Measurements from ENCODE around the gene DLX6.
"Not testable (repeated sequence)": the region's sequence is repeated elsewhere in the genome, so short reads cannot be mapped to it uniquely, and the experiment has no call there.

Gene DLX6

DNA sequence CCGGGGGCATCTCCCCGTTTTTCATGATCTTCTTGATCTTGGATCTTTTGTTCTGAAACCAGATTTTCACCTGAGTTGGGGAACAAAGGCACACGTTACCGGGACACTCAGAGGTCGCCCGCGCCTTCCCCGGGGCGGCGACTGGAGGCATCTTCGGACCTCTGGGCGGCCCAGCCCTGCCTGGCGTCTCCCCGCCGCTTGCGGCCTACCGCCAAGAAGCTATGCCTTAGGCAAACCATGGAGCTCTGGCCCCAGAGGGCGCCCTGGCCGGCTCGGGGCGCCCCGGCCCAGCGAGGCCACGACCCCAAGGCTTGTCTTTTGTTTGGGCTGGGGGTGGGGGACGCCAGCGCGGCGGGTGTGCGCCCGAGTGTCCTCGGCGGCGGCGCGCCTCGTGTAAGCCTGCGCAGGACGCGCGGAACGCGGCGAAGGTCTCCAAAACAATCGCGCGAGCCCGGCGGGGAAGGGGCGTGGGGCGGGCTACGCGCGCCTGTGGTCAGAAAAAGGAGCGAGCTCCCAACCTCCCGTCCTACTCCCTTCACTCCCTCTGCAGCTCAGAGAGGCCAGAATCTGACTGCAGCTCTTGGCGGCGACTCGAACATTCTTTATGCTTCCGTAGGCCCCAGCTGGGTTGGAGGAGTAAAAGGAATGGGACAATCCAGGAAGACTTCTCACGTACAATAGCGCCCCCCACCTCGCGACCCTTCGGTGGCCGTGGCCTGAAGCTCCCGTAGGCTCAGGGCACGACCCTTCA is 15.8 kb downstream of the DLX6 start:
- H3K9me3 ChIP-seq (ENCODE audit: control insufficient read depth in 1 of 2, low read length in 2 of 2), result no peaks in the 10 kb centered on the region
- peak overlapping the region in 1 of 2 donors; percentile 43 for H3K4me3 ChIP-seq (ENCODE audit: low read depth in 1 of 2, low read length in 2 of 2)
- H3K27ac ChIP-seq (ENCODE audit: low read length), result no peak overlapping the region
- no peaks in the 10 kb centered on the region for H3K36me3 ChIP-seq (ENCODE audit: control insufficient read depth in 1 of 2, insufficient read depth in 2 of 2, low read length in 2 of 2)
- H3K27me3 ChIP-seq (ENCODE audit: low read depth, low read length), result peaks cover 87% of the 10 kb centered on the region
- peaks cover 0 to 53% of the 10 kb centered on the region in 2 donors for H3K4me1 ChIP-seq (ENCODE audit: control insufficient read depth in 1 of 2, insufficient read depth in 2 of 2, low read length in 2 of 2)

DNA sequence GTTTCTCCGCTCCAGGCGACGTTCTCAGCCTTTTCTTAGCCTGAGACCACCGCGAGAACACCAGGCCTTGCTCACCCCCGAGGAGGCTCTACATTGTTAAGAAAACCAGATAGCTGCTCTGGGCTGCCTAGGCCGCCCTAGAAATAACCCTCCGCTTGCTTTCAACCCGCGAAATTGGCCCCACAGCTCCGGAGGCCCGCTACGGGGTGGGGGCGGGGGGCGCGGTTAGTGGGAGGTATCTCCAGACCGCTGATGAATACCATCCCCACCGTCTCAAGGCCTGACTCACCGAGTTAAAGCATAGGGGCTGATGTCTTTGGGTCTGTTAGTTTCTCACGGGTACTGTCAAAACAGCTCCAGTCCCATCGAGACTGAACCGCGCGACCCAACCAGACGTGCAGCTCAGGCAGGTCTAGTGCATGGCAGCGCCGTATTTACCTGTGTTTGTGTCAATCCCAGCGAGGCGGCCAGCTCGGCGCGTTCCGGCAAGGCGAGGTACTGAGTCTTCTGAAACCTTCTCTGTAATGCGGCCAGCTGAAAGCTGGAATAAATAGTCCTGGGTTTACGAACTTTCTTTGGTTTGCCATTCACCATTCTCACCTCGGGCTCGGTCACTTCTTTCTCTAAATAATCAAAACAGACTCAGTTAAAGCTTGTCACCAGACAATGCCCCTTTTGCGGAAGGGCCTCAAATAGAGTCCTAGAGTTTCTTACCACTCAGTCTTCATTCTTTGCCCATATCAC is 16.6 kb downstream of the DLX6 start:
- H3K4me1 ChIP-seq (ENCODE audit: control insufficient read depth in 1 of 2, insufficient read depth in 2 of 2, low read length in 2 of 2), result peaks cover 5 to 55% of the 10 kb centered on the region in 2 donors
- H3K27ac ChIP-seq (ENCODE audit: low read length), result no peak overlapping the region
- H3K4me3 ChIP-seq (ENCODE audit: low read depth in 1 of 2, low read length in 2 of 2), result peak overlapping the region in 1 of 2 donors; percentile 43
- H3K27me3 ChIP-seq (ENCODE audit: low read depth, low read length), result peaks cover 87% of the 10 kb centered on the region
- H3K9me3 ChIP-seq (ENCODE audit: control insufficient read depth in 1 of 2, low read length in 2 of 2), result no peaks in the 10 kb centered on the region
- H3K36me3 ChIP-seq (ENCODE audit: control insufficient read depth in 1 of 2, insufficient read depth in 2 of 2, low read length in 2 of 2), result no peaks in the 10 kb centered on the region

DNA sequence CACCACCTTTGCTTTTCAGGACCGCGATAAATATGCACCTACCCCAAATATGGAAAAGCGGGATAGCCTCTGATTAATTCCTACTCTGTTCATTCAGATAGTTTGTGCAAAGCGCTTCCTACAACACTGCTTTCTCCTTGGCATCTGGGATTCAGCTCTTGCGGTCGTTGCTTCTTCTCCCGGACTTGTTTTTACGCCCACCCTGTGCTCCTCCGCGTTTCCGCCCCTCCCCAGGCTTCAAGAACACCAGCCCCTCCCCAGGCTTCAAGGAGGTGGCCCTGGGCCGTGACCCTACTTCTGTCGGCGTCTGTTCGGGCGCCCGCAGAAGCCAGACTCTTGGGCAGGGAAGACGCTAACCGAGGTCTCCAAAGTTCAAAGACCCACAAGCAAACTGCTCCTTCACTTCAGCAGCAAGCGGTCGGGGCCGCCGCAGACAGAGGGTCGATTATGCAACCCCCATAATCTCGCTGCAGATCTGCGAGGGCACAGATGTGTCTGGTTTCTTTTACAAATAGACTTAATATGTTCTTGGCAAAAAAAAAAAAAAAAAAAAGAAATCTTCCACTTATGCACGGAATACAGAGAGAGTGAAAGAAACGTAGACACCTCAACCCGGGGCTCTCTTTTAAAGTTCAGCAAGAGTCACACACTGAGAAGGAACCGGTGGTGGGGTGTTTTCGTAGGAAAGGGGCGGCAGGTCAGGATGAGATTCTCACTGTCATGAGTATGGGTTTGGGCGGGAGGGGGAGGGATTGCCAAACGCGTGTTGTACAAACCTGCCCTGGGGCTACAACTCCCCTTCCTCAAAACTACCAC is 17.3 kb downstream of the DLX6 start:
- peaks cover 84% of the 10 kb centered on the region for H3K27me3 ChIP-seq (ENCODE audit: low read depth, low read length)
- H3K27ac ChIP-seq (ENCODE audit: low read length), result no peak overlapping the region
- peak overlapping the region in 1 of 2 donors; percentile 68 for H3K4me3 ChIP-seq (ENCODE audit: low read depth in 1 of 2, low read length in 2 of 2)
- no peaks in the 10 kb centered on the region for H3K9me3 ChIP-seq (ENCODE audit: control insufficient read depth in 1 of 2, low read length in 2 of 2)
- H3K4me1 ChIP-seq (ENCODE audit: control insufficient read depth in 1 of 2, insufficient read depth in 2 of 2, low read length in 2 of 2), result peaks cover 10 to 59% of the 10 kb centered on the region in 2 donors
- H3K36me3 ChIP-seq (ENCODE audit: control insufficient read depth in 1 of 2, insufficient read depth in 2 of 2, low read length in 2 of 2), result no peaks in the 10 kb centered on the region

GRCh38 chr7:97024209-97025129 is 19.1 kb downstream of the DLX6 start, which contains the start of gene DLX5:
Gene DLX5 (minus strand): TSS chr7:97024831. CDS start chr7:97024623, 208 bp downstream.
- Histone ChIP-seq H3K9me3 (ENCODE audit: control insufficient read depth in 1 of 2, low read length in 2 of 2) (no peaks in the 10 kb centered on the region), H3K4me1 (ENCODE audit: control insufficient read depth in 1 of 2, insufficient read depth in 2 of 2, low read length in 2 of 2) (peaks cover 10 to 53% of the 10 kb centered on the region in 2 donors), H3K4me3 (ENCODE audit: low read depth in 1 of 2, low read length in 2 of 2) (peak within 1 kb of the TSS; percentile 28 to 68), H3K27ac (ENCODE audit: low read length) (no peak within 1 kb of the TSS), H3K36me3 (ENCODE audit: control insufficient read depth in 1 of 2, insufficient read depth in 2 of 2, low read length in 2 of 2) (no peaks in the 10 kb centered on the region), H3K27me3 (ENCODE audit: low read depth, low read length) (peaks cover 68% of the 10 kb centered on the region)

DNA sequence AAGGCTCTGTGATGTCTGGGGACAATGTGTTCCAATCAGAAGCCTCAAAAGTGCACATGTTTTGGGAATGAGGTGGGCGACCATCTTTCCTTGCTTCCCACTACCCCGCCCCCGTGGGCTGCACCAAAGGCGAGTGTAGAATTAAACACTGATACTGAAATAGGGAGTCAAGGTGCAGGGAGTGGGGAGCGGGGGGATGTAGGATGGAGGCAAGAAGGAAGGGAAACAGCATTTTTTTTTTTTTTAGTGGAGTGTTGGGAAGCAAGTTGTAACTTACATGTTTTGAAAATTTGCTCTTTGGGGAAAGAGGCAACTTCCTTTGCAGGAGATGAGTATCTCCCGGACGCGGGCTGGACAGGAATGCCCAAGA is 19.8 kb downstream of the DLX6 start:
- H3K36me3 ChIP-seq (ENCODE audit: control insufficient read depth in 1 of 2, insufficient read depth in 2 of 2, low read length in 2 of 2), result no peaks in the 10 kb centered on the region
- peaks cover 10 to 53% of the 10 kb centered on the region in 2 donors for H3K4me1 ChIP-seq (ENCODE audit: control insufficient read depth in 1 of 2, insufficient read depth in 2 of 2, low read length in 2 of 2)
- no peaks in the 10 kb centered on the region for H3K9me3 ChIP-seq (ENCODE audit: control insufficient read depth in 1 of 2, low read length in 2 of 2)
- H3K27ac ChIP-seq (ENCODE audit: low read length), result no peak overlapping the region
- peak overlapping the region in 1 of 2 donors; percentile 68 for H3K4me3 ChIP-seq (ENCODE audit: low read depth in 1 of 2, low read length in 2 of 2)
- H3K27me3 ChIP-seq (ENCODE audit: low read depth, low read length), result peaks cover 66% of the 10 kb centered on the region

- no peaks in the 10 kb centered on the region for H3K9me3 ChIP-seq (ENCODE audit: control insufficient read depth in 1 of 2, low read length in 2 of 2)
- H3K4me1 ChIP-seq (ENCODE audit: control insufficient read depth in 1 of 2, insufficient read depth in 2 of 2, low read length in 2 of 2), result peaks cover 10 to 44% of the 10 kb centered on the region in 2 donors
- no peaks in the 10 kb centered on the region for H3K36me3 ChIP-seq (ENCODE audit: control insufficient read depth in 1 of 2, insufficient read depth in 2 of 2, low read length in 2 of 2)
- H3K27me3 ChIP-seq (ENCODE audit: low read depth, low read length), result peaks cover 56% of the 10 kb centered on the region
- peak overlapping the region; percentile 66 to 73 for H3K4me3 ChIP-seq (ENCODE audit: low read depth in 1 of 2, low read length in 2 of 2)
- H3K27ac ChIP-seq (ENCODE audit: low read length), result no peak overlapping the region
Measured at GRCh38 chr7:97025983-97026714, 20.8 kb downstream of the DLX6 start.

- Histone ChIP-seq H3K4me1 (ENCODE audit: control insufficient read depth in 1 of 2, insufficient read depth in 2 of 2, low read length in 2 of 2) (peaks cover 10 to 37% of the 10 kb centered on the region in 2 donors), H3K4me3 (ENCODE audit: low read depth in 1 of 2, low read length in 2 of 2) (peak overlapping the region; percentile 66 to 73), H3K9me3 (ENCODE audit: control insufficient read depth in 1 of 2, low read length in 2 of 2) (no peaks in the 10 kb centered on the region), H3K36me3 (ENCODE audit: control insufficient read depth in 1 of 2, insufficient read depth in 2 of 2, low read length in 2 of 2) (no peaks in the 10 kb centered on the region), H3K27me3 (ENCODE audit: low read depth, low read length) (peaks cover 50% of the 10 kb centered on the region), H3K27ac (ENCODE audit: low read length) (no peak overlapping the region)
Measured at GRCh38 chr7:97026715-97027426, 21.5 kb downstream of the DLX6 start.

DNA sequence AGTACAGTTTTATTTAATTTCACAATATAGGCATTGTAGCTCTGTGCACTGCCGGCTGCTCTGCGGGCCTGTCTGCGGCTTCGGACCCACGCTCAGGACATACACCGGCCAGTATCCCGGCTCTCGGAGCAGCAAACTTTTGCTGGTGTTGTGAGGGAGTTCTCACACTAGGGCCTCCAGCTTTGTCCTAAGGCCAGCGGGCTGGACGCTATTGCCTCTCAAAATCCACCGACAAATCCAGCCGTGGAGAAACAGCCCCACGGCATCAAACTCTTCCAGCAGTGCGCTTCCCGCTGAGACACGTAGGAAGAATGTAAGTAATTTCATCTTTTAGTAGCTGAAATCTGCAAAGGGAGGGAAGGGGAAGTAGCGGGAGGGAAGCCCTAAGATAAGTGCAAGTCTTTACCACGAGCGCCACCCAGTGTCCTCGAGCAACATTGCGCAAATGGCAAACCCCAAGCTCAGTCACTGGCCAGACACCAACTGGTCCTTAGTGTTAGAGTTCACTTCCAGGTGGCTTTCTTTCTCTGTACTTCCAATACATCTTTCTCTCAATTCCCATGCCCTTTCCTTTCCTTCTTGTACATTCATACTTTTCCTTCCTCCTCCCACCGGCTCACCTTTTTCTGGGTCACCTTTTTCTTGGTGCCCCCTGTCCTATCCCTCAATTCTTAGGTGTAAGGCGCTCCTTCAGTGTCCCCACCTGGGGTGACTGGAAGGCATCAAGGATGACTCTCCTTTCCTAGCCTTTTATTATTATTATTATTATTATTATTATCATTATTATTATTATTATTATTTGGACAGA is 22.3 kb downstream of the DLX6 start:
- H3K27me3 ChIP-seq (ENCODE audit: low read depth, low read length), result peaks cover 48% of the 10 kb centered on the region
- no peak overlapping the region for H3K27ac ChIP-seq (ENCODE audit: low read length)

GRCh38 chr7:97034213-97034852 is 29.0 kb downstream of the DLX6 start:
- H3K36me3 ChIP-seq (ENCODE audit: control insufficient read depth in 1 of 2, insufficient read depth in 2 of 2, low read length in 2 of 2); H3K27ac ChIP-seq (ENCODE audit: low read length); H3K27me3 ChIP-seq (ENCODE audit: low read depth, low read length); H3K4me1 ChIP-seq (ENCODE audit: control insufficient read depth in 1 of 2, insufficient read depth in 2 of 2, low read length in 2 of 2); H3K4me3 ChIP-seq (ENCODE audit: low read depth in 1 of 2, low read length in 2 of 2); H3K9me3 ChIP-seq (ENCODE audit: control insufficient read depth in 1 of 2, low read length in 2 of 2): not testable (repeated sequence)

More for the DNA sequence above, 22.3 kb downstream of the DLX6 start:
- Histone ChIP-seq H3K4me1 (ENCODE audit: control insufficient read depth in 1 of 2, insufficient read depth in 2 of 2, low read length in 2 of 2) (peaks cover 10 to 35% of the 10 kb centered on the region in 2 donors), H3K36me3 (ENCODE audit: control insufficient read depth in 1 of 2, insufficient read depth in 2 of 2, low read length in 2 of 2) (no peaks in the 10 kb centered on the region), H3K9me3 (ENCODE audit: control insufficient read depth in 1 of 2, low read length in 2 of 2) (no peaks in the 10 kb centered on the region), H3K4me3 (ENCODE audit: low read depth in 1 of 2, low read length in 2 of 2) (peak overlapping the region; percentile 66 to 73)
